Liver (tissue), 9 donors: Measurements from ENCODE around the gene TTC28. TPM values are rescaled to one million over a fixed set of nuclear protein-coding genes. Genes with fewer than 3 reads are reported as not detected.
A peak's percentile ranks its signal among the peaks of the same experiment; 100 is the strongest.

Experiments used
- DNase-seq: peaks from one replicate; pipeline ENCODE4 v3.0.0-alpha.2; 2017; ENCODE audit warnings: low spot score
- H3K27ac ChIP-seq, 2 donors: one replicate each; pipeline ENCODE4 v1.7.0; 2013; ENCODE audit warnings: inconsistent platforms in 2 of 2, low read length in 2 of 2, control low read depth in 1 of 2, low read depth in 1 of 2, mild to moderate bottlenecking in 1 of 2
- H3K27me3 ChIP-seq, 4 donors: one replicate each; pipeline versions ENCODE4 v1.6.1 to v1.7.0; 2013; ENCODE audit warnings: low read length in 3 of 4, inconsistent platforms in 1 of 4, mild to moderate bottlenecking in 1 of 4, moderate library complexity in 1 of 4; ENCODE audit not compliant: control insufficient read depth in 4 of 4, insufficient read depth in 4 of 4
- H3K36me3 ChIP-seq, 4 donors: one replicate each; pipeline versions ENCODE4 v1.6.1 to v1.7.0; 2013; ENCODE audit warnings: low read length in 3 of 4, mild to moderate bottlenecking in 3 of 4, low read depth in 1 of 4, moderate library complexity in 1 of 4; ENCODE audit not compliant: control insufficient read depth in 4 of 4, insufficient read depth in 3 of 4
- H3K4me1 ChIP-seq, 4 donors: one replicate each; pipeline versions ENCODE4 v1.6.1 to v1.7.0; 2013; ENCODE audit warnings: low read length in 3 of 4, mild to moderate bottlenecking in 3 of 4, moderate library complexity in 1 of 4; ENCODE audit not compliant: control insufficient read depth in 4 of 4, insufficient read depth in 4 of 4
- H3K4me3 ChIP-seq, 3 donors: one replicate each; pipeline versions ENCODE4 v1.6.1 to v1.7.0; 2013; ENCODE audit warnings: low read length in 3 of 3, control low read depth in 1 of 3, low read depth in 1 of 3, mild to moderate bottlenecking in 1 of 3
- H3K9ac ChIP-seq, 2 donors: one replicate each; pipeline ENCODE4 v1.7.0; 2013; ENCODE audit warnings: low read length in 2 of 2, mild to moderate bottlenecking in 2 of 2, moderate library complexity in 2 of 2, control low read depth in 1 of 2, low read depth in 1 of 2
- H3K9me3 ChIP-seq, 4 donors: one replicate each; pipeline versions ENCODE4 v1.6.1 to v1.7.0; 2013; ENCODE audit warnings: low read length in 3 of 4; ENCODE audit not compliant: control insufficient read depth in 4 of 4
- FOXA1 ChIP-seq: IDR thresholded peaks from 2 replicates; pipeline ENCODE4 v1.6.1; 2016; ENCODE audit warnings: antibody characterized with exemption
- GABPA ChIP-seq, 2 donors: IDR thresholded peaks in 1 of 2; conservative IDR thresholded peaks in 1 of 2; 2 replicates each; pipeline ENCODE4 v1.6.1; 2016; ENCODE audit warnings: antibody characterized with exemption in 2 of 2, mild to moderate bottlenecking in 1 of 2, moderate library complexity in 1 of 2
- HNF4A ChIP-seq, 2 donors: conservative IDR thresholded peaks; 2 replicates each; pipeline ENCODE4 v1.6.1; 2016; ENCODE audit warnings: antibody characterized with exemption in 2 of 2, mild to moderate bottlenecking in 2 of 2
- HNF4G ChIP-seq: IDR thresholded peaks from 2 replicates; pipeline ENCODE4 v1.6.1; 2016; ENCODE audit warnings: antibody characterized with exemption
- JUND ChIP-seq, 2 donors: IDR thresholded peaks; 2 replicates each; pipeline ENCODE4 v1.6.1; 2016; ENCODE audit warnings: antibody characterized with exemption in 2 of 2
- RAD21 ChIP-seq, 2 donors: IDR thresholded peaks; 2 replicates each; pipeline ENCODE4 v1.6.1; 2016; ENCODE audit warnings: antibody characterized with exemption in 2 of 2, mild to moderate bottlenecking in 2 of 2
- RXRA ChIP-seq, 2 donors: IDR thresholded peaks; 2 replicates each; pipeline ENCODE4 v1.6.1; 2017 to 2018; ENCODE audit warnings: antibody characterized with exemption in 2 of 2, mild to moderate bottlenecking in 1 of 2
- SP1 ChIP-seq: IDR thresholded peaks from 2 replicates; pipeline ENCODE4 v1.6.1; 2018; ENCODE audit warnings: antibody characterized with exemption, mild to moderate bottlenecking
- TAF1 ChIP-seq: conservative IDR thresholded peaks from 2 replicates; pipeline ENCODE4 v1.6.1; 2016; ENCODE audit warnings: antibody characterized with exemption, mild to moderate bottlenecking
- YY1 ChIP-seq: IDR thresholded peaks from 2 replicates; pipeline ENCODE4 v1.6.1; 2016; ENCODE audit warnings: antibody characterized with exemption, mild to moderate bottlenecking
- WGBS: extraction: QIAGEN DNeasy Blood & Tissue Kit; methylation state at CpG from one replicate; pipeline ENCODE4 v1.1.7; 2013; 5-methylcytosine and 5-hydroxymethylcytosine counted together
- polyA plus RNA-seq, 2 donors: library from polyadenylated mRNA; stranded (reverse) in 1 of 2; unstranded in 1 of 2; fragments of 200-250 nt in 1 of 2; fragments of >200 nt in 1 of 2; fragmentation: Nextera tagmentation in 1 of 2; extraction: Ambion mirVana in 1 of 2; gene quantifications; one replicate each; pipeline versions ENCODE4 v1.2.1 to v1.2.3, GENCODE V29; 2013 to 2015
- total RNA-seq, 2 donors: library from RNA; depleted of rRNA; stranded (reverse); fragments of >200 nt; gene quantifications; one replicate each; pipeline ENCODE4 v1.2.3, GENCODE V29; 2014
- TF ChIP-seq, protein P1 (sequence below): IDR thresholded peaks from 2 replicates; pipeline ENCODE4 v1.6.1; 2016; ENCODE audit warnings: antibody characterized with exemption, mild to moderate bottlenecking
- TF ChIP-seq, protein P2 (sequence below): IDR thresholded peaks from 2 replicates; pipeline ENCODE4 v1.6.1; 2016; ENCODE audit warnings: antibody characterized with exemption
- TF ChIP-seq, protein P3 (sequence below): IDR thresholded peaks from 2 replicates; pipeline ENCODE4 v1.6.1; 2016; ENCODE audit warnings: antibody characterized with exemption
- donor health status: healthy.
- donor health status: healthy.
- donor health status: healthy.
- donor health status: healthy.
- donor health status: healthy.

The TTC28 gene
- total and polyA plus RNA-seq, 4 donors = 4.2 to 19.4 (median 5.9) TPM

DNA sequence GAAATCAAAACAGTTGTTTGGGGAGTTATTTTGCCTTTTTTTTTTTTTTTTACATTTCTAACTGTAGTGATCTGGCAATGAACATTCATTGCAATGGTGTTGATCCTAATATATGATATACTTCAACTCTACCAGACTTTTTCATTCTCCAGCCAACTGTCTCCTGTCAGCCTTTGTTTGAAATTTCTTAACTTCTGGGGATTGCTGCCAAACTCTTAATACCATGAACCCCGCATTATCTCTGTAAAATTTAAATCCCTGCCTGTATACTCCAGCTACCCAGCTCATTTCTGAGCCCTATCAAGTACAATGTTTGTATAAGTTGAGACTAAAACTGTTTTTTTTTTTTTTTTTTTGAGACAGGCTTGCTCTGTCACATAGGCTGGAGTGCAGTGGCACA lies 280.7 kb downstream of the TTC28 start:
- Histone ChIP-seq H3K27me3 (no peaks in the 10 kb centered on the region), H3K36me3 (no peaks in the 10 kb centered on the region), H3K9me3 (no peaks in the 10 kb centered on the region), H3K9ac (no peak overlapping the region), H3K4me3 (no peak overlapping the region), H3K27ac (no peak overlapping the region), H3K4me1 (peaks cover 4 to 23% (median 17%) of the 10 kb centered on the region in 4 donors)
- DNase-seq = no peak
- TF ChIP-seq RXRA (IDR thresholded peaks at IDR 0.05) = peak in 1 of 2 donors; percentile 15
- TF ChIP-seq, protein P1, sequence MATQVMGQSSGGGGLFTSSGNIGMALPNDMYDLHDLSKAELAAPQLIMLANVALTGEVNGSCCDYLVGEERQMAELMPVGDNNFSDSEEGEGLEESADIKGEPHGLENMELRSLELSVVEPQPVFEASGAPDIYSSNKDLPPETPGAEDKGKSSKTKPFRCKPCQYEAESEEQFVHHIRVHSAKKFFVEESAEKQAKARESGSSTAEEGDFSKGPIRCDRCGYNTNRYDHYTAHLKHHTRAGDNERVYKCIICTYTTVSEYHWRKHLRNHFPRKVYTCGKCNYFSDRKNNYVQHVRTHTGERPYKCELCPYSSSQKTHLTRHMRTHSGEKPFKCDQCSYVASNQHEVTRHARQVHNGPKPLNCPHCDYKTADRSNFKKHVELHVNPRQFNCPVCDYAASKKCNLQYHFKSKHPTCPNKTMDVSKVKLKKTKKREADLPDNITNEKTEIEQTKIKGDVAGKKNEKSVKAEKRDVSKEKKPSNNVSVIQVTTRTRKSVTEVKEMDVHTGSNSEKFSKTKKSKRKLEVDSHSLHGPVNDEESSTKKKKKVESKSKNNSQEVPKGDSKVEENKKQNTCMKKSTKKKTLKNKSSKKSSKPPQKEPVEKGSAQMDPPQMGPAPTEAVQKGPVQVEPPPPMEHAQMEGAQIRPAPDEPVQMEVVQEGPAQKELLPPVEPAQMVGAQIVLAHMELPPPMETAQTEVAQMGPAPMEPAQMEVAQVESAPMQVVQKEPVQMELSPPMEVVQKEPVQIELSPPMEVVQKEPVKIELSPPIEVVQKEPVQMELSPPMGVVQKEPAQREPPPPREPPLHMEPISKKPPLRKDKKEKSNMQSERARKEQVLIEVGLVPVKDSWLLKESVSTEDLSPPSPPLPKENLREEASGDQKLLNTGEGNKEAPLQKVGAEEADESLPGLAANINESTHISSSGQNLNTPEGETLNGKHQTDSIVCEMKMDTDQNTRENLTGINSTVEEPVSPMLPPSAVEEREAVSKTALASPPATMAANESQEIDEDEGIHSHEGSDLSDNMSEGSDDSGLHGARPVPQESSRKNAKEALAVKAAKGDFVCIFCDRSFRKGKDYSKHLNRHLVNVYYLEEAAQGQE = no peak
- WGBS = 32% methylated on average over 1 of the region's 1 CpG

DNA sequence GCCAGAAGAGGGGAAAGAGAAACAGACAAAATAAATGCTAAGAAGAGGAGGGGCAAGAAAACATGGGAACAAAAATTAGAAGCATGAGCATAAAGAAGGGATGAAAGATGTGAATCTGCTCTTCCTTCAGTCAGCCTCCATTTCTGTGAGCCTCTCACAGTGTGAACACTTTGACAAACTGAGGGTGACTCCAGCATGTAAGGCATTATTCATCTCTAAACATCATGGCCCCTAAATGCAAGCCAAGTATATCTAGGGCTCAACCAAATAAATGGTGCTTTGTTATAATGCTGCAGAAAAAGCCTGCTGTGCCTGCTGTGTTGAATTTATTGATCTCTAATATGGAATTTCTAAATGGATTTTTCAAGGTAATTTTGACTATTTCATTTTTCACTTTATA lies 281.3 kb downstream of the TTC28 start:
- DNase-seq = no peak
- H3K9me3 ChIP-seq = no peaks in the 10 kb centered on the region
- no peak for TF ChIP-seq SP1
- TF ChIP-seq HNF4A (conservative IDR thresholded peaks at IDR 0.05) = no peak
- TF ChIP-seq, protein P2, sequence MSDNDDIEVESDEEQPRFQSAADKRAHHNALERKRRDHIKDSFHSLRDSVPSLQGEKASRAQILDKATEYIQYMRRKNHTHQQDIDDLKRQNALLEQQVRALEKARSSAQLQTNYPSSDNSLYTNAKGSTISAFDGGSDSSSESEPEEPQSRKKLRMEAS = no peak
- no peak for TF ChIP-seq GABPA (IDR thresholded peaks at IDR 0.05 in 1 of 2, conservative IDR thresholded peaks at IDR 0.05 in 1 of 2)
- TF ChIP-seq YY1 = no peak
- TF ChIP-seq, protein P3, sequence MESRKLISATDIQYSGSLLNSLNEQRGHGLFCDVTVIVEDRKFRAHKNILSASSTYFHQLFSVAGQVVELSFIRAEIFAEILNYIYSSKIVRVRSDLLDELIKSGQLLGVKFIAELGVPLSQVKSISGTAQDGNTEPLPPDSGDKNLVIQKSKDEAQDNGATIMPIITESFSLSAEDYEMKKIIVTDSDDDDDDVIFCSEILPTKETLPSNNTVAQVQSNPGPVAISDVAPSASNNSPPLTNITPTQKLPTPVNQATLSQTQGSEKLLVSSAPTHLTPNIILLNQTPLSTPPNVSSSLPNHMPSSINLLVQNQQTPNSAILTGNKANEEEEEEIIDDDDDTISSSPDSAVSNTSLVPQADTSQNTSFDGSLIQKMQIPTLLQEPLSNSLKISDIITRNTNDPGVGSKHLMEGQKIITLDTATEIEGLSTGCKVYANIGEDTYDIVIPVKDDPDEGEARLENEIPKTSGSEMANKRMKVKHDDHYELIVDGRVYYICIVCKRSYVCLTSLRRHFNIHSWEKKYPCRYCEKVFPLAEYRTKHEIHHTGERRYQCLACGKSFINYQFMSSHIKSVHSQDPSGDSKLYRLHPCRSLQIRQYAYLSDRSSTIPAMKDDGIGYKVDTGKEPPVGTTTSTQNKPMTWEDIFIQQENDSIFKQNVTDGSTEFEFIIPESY = no peak
- no peak for TF ChIP-seq RXRA (IDR thresholded peaks at IDR 0.05)
- TF ChIP-seq TAF1 = no peak
- TF ChIP-seq RAD21 (IDR thresholded peaks at IDR 0.05) = no peak
- no peak overlapping the region for H3K4me3 ChIP-seq
- H3K27me3 ChIP-seq = no peaks in the 10 kb centered on the region
- peaks cover 4 to 23% (median 17%) of the 10 kb centered on the region in 4 donors for H3K4me1 ChIP-seq
- H3K9ac ChIP-seq = no peak overlapping the region
- no peak overlapping the region for H3K27ac ChIP-seq
- H3K36me3 ChIP-seq = no peaks in the 10 kb centered on the region

DNA sequence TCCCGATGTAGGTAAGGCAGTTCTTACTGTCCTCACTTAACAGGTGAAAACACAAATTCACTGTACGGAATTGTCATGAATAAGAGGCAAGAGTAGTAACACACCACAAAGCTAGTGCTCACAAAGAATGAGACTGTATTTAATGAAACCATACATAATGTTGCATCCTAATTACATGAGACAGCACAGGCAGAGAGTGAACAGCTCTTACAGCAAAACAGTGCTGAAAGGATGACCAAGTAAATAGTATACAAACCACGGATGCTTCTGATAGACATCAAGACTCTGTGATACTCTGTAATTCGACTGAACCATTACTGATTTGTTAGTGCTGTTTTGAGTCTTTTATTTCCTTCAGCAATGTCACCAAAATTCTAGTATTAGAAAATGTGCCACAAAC lies 282.3 kb downstream of the TTC28 start:
- Histone ChIP-seq H3K9ac (no peak overlapping the region), H3K36me3 (no peaks in the 10 kb centered on the region), H3K27ac (peak overlapping the region in 1 of 2 donors; percentile 30), H3K27me3 (no peaks in the 10 kb centered on the region), H3K9me3 (no peaks in the 10 kb centered on the region), H3K4me1 (peaks cover 4 to 23% (median 17%) of the 10 kb centered on the region in 4 donors), H3K4me3 (no peak overlapping the region)
- no peak for TF ChIP-seq HNF4A (conservative IDR thresholded peaks at IDR 0.05)
- no peak for TF ChIP-seq JUND (IDR thresholded peaks at IDR 0.05)
- TF ChIP-seq, protein P2 = no peak
- no peak for TF ChIP-seq FOXA1
- TF ChIP-seq HNF4G = no peak
- WGBS = 87% methylated on average over 4 of the region's 4 CpGs
- DNase-seq = no peak
